HL-60/S4 treated with phorbol 12-myristate 13-acetate at 8.2 ng/mL for 4 days and 3 days (cell line): ENCODE measurements around the gene PHGDH.
"Not testable (repeated sequence)": the region's sequence is repeated elsewhere in the genome, so short reads cannot be mapped to it uniquely, and the experiment has no call there.

Source experiments
- in situ Hi-C: fragments of 300-500 bp; cut with MboI; formaldehyde crosslinking; loops from 2 replicates; pipeline ENCODE4 v1.15.0; 2022; ENCODE audit warnings: low sequenced_read_pairs

Gene PHGDH

DNA sequence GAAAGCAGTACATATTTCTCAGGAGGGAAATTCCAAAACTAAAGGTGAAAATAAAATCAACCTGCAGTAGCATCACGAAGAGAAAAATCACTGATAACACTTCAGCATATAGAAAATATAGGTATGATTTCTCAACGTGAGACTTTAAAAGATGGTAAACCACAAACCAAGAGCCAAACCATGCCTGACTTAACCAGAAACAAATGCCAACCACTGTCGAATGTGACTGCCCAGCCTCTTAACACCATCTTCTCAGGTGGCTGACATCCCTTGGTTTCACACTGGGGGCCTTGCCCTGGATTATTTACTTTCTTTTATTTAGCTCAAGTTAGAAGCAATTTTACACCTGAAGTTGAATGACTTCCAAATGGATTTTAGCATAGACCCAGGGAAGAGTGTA is 46.9 kb downstream of the PHGDH start:
- in situ Hi-C loops = no loop called here

DNA sequence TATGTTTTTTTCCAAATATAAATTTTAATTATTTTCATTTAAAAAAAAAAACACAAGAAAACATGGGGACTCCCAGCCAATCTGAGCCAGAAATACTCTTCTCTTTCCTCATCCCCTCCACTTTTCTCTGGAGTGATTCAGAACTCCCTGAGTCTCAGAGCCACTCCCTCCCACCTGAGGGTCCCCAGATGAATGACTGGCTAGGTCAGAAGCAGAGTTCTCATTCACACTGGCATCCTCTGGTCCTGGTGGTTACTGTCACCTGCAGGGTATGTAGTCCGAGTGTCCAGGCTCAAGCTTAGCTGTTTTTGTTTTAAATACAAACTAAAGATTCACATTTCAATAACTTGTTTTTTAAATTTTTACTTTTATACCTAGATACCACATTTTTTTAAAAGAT is 50.7 kb downstream of the PHGDH start:
- in situ Hi-C loops = no loop called here

DNA sequence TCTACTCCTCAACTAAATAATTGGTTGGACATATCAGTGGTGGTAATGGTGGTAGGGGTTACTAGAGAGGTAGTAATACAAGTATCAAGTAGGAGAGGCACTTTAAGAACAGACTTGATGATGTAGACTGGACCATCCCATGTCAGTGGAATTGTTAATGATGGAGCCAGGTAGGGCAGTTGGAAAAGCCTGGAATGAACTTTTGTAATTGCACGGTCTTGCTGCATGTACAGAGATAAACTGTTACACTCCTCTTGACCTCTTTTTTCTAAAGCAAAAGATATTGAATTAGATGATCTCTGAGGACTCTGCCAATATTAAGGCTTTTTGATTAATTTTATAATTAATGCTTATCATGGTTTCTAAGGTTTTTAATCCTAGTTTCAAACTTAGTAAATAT is 51.2 kb downstream of the PHGDH start:
- in situ Hi-C loops = no loop called here

DNA sequence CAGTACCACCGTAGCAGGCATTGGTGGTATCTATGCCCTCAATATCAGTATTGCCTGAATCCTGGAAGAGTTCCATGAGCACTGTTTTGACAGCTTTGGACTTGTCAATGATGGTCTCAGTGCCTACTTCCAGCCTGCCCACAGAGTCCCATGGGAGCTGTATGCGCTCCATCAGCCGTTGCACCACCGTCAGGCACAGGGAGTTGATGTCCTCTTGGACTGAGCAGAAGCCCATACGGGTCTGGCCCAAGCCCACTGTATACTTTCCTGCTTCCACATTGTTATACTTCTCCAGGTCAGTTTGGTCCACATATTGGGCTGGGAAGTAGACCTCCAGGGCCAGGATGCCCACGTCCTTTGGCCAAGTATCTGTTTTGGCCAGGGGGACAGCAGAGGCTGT is 52.5 kb downstream of the PHGDH start:
- in situ Hi-C loops = no loop called here

DNA sequence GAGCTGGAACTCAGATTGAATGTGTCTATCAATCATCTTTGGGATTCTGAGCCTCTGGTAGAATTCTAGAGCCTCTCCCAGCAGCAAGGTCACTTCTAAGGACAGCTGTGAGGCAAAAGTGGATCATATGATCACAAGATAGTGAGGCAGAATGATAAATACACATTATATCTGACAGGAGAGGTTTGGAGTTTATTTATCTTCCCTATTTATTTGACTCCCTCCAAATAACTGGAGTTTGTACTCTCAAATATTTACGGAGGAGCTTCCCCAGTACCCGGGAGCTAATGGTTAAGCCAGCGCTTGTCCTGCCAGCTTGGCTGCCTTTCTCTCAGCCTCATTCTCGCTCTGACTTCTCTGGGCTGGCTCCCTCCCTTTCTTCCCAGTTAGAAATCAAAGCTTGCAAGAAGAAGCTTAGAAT is 54.6 kb downstream of the PHGDH start:
- in situ Hi-C loops = no loop called here

DNA sequence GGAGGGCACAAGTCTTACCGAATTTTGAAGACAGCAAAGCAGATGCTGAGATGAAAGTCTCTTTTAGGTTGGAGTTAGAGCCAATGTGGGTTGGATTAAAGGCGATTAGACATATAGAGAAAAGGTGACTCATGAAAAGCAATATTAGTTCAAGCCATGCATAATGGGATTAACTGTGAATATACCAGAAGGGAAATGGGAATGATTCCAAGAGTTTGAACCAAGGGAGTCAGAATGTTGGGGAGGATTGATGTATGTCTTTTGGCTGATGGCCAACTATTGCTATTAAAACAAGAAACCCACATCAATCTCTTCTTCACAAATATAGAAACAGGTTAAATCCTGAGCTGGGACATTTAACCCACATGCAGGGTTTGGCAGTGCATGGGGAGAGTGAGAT is 55.8 kb downstream of the PHGDH start:
- in situ Hi-C loops = no loop called here

DNA sequence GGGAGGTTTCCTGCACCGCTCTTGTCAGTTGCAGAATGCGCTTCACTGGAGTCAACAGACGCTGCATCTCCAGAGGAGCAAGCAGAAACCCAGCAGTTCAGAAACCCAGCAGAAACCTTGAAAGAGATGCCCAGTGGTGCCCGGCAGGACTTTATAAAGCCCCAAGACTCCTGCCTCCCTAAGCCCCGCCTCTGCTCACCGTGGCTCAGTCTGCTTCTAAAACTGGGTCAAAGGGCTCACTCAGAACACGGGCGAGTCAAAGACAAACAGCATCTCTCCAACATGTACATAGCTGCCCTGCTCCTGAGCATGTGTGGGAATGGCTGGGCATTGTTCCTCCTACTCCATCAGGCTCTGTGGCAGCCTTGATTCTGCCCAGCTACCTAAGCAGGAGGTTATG is 57.0 kb downstream of the PHGDH start, which contains the start of gene HMGCS2:
Gene HMGCS2 (minus strand): TSS at position 128 of the 400 bp plus-strand sequence. CDS start 61 bp downstream, at position 67.
- in situ Hi-C loops = no loop called here

DNA sequence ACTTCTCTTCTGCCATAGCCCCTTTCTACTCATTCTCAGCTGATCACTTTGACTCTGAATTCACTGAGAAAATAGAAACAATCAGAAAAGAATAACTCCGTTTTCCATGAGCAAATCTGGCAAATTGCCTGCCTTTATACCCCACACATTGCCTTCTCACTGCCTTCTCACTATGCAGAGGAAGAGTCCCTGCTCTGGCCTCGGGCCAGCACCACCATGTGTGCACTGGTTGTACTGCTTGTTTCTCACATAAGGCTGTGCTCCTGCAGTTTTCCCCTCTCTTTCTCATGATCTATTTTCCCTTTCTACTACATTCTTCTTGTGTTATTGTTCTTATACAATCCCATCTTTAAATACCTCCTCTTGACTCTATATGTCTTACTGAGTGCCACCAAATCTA is 59.3 kb downstream of the PHGDH start:
- in situ Hi-C loops = no loop called here

DNA sequence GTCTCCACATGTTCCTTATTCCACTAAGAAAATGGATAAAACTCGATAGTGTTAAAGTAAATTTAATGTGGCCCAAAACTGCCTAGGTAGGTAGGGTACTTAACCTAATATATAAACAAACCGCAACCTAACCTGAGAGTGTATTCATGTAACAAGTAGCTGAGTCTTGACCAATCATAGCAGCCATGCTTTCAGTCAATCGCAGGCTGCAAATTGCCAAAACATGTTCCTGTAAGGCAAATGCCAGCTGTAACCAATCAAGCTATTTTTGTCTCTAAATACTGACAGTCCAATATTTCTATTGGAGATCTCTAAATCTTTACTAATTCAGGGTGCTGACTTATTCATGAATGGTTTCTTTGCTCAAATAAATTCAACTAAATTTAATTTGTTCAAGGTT is 60.0 kb downstream of the PHGDH start:
- in situ Hi-C loops = no loop called here

DNA sequence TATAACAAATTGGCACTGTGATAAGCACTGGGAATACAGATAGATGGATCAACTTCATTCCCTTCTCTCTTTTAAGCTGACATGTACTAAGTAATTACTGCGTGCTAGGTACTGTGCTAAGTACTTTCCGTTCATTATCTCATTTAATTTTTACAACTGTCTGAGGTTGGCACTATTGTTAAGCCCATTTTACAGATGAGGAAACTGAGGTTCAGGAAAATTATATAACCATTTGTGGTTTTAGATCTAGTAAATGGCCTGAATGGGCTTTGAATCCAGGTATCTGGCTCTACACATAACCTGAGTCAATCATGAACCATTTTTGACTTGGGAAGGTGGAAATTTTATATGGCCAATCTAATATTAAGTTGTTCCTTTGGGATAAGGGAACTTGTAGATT is 60.6 kb downstream of the PHGDH start:
- in situ Hi-C loops = no loop called here

DNA sequence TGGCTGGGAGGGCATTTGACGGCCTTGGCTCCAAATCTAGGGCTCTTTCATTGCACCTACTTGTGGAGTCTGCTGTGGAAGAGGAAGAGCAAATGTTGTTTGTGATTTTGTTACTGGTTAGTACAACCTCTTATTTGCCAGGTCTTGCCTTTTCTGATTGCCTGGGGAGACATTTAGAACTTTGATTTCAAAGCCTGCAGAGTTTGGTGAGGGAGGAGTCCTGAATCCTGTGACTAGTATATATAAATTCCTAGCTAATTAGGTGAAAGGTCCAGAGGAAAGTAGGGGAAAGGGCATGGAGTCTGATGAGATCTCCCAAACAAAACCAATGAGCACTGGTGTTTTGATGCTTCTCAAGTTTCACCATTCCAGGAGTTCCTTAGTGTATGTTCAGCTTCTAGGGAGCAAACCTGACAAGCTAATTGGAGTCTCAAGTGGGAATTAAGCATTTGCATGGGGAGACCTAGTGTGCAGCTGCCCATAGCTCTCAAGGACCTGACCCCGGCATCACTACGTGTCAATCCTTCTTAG is 62.0 kb downstream of the PHGDH start:
- in situ Hi-C loops = no loop called here

DNA sequence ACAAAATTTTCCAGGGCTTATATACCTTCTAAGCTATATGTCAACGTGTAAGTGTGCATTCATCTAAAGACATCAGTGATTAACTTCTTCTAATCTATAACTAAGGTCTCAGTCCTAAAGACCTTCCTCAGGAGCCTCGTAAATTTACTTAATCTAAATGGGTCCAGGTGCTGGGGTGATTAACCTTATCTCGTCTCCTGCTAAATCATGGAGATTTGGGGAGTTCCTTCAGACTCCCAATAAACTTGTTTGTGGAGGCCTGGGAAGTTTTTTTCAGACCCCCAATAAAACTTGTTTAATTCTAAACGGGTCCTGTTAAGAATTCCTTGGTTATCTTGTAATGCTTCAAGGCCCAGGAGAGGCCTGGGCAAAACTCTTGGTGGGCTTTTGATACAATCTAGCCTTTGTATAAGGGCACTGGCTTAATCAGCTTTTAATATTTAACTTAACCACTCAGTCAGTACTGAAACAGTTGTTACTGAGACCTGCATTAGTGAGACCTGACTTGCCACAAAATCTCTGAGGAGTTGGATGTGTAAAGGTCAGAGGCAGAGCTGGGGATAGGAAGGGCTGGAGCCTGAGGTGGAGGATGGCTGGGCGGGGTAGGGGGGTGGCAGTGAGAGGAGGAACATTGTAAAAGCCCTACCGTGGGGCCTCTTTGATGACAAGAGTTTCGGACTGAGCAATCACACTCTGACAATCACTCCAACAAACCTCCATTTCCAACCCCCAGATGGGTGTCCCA is 63.2 kb downstream of the PHGDH start:
- in situ Hi-C loops = no loop called here

DNA sequence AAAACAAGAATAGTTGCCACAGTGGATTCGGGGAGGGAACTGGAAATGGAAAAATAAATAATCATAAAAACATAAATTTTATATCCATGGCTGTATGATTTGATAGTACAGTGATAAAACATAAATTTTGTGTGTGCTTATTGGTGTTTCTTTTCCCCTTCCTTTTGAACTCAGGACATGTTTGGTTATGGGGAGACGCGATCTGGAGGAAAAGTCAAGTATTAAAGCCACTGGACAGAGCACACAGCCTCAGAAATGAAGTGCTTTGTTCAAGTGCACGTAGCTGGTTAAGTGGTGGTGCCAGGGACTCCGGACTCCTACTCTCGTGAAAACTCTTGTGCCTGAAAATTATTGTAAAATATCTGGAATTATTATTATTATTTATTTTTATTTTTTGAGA is 66.6 kb downstream of the PHGDH start:
- in situ Hi-C loops = no loop called here

DNA sequence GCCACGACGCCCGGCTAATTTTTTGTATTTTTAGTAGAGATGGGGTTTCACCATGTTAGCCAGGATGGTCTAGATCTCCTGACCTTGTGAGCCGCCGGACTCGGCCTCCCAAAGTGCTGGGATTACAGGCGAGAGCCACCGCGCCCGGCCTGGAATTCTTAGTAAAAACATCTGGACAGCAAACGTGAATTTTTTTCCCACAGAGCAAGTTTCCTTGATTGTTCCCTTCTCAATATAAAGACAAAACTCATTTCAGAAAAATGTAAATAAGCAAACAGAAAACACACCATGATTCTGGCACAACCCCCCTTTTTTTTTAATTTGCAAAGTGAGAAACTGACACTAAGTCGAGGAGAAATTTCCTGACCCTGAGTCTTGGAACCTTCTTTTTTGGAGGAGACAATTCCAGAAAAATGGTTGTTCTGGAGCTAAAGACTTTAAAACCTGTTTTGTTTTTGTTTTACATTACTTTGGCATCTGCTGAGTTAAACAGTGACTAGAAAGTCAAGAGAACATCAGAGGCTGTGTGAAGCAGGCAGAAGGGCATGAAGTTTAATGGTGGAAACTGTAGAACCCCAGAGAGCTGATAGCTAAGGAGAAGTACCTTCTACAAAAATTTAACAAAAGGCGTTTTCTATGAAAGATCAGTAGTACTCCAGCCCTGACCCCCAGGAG is 67.3 kb downstream of the PHGDH start:
- in situ Hi-C loops = no loop called here

DNA sequence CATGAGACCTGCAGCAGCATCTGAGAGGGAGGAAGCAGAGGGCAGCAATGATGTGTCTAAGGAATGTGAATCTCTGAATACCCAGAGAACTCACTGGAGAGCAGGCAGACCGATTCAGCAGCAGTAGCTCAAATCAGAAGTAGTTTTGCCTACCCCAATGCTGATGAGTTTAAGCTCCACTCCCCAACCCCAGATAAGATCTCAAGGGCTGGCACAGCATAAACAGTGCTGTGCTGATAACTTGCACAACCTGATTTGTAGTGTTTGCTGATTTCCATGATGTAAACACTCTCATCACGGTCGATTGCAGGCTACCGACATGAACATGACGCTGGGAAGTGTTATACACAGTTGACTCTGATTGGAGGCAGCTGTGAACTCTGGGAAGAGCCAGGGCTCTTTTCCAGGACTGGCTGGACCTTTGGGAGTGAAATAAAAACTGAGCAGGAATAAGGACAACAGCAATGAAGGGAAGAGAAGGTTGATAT is 68.2 kb downstream of the PHGDH start:
- in situ Hi-C loops = no loop called here

DNA sequence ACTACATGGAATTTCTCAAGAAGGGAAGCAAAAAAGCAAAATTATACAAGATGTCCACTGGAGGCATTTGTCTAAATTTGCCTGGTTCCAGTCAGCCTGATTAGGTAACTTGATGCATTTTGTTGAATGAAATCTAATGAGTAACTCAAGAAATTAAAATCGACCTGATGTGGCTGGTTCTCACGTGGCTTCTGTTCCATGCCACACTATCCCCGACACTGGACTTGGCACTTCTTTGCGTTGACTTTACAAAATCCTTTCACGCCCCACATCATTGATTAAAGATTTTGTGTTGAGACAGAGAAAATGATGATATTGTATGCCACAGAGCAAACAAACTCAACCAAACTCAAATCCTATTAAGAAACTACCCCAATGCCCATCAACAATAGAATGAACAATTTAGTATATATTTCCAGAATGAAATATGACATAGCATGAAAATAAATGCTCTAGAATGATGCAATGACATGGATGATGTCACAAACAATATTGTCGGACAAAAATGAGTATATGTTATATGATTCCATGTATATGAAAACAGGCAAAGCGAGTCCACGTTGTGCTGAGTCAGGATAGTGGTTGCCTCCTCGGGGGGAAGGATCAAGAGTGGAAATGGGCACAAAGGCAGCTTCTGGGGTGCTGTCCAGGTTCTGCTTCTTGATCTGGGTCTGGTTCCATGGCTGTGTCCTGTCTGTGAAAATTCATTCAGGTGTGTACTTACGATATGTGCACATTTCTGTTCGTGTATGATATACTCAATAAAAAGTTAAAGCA is 69.9 kb downstream of the PHGDH start:
- in situ Hi-C loops = no loop called here

DNA sequence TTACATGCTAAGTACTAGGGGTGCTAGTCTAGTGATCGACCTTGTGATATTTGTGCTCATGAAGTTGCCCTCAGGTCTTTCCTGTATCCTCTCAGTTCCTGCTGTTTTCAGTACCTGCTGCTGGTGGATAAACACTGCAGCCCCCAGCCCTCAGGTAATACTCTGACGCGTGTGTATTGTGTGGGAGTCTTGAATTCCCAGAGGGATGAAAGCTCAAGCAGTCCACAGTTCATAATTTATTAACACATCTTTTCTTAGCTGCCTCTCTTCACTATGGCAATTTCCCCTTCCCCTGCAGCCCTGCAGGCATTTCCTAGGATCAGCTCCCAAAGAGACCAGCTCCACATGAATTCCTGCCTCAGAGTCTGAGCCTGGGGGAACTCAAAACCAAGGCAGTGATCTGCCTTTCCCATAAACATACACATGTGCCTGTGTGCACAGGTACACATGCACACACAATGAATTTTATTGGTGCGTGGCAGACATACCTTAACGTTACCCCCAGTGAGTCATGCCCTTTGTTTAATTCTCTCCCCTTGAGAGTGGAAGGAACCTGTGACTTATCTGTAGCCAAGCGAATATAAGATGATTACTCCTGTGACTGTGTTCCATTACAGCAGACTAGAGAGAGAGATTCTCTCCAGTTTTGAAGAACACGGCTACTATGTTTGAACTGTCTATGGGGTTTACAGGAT is 71.0 kb downstream of the PHGDH start:
- in situ Hi-C loops = no loop called here

DNA sequence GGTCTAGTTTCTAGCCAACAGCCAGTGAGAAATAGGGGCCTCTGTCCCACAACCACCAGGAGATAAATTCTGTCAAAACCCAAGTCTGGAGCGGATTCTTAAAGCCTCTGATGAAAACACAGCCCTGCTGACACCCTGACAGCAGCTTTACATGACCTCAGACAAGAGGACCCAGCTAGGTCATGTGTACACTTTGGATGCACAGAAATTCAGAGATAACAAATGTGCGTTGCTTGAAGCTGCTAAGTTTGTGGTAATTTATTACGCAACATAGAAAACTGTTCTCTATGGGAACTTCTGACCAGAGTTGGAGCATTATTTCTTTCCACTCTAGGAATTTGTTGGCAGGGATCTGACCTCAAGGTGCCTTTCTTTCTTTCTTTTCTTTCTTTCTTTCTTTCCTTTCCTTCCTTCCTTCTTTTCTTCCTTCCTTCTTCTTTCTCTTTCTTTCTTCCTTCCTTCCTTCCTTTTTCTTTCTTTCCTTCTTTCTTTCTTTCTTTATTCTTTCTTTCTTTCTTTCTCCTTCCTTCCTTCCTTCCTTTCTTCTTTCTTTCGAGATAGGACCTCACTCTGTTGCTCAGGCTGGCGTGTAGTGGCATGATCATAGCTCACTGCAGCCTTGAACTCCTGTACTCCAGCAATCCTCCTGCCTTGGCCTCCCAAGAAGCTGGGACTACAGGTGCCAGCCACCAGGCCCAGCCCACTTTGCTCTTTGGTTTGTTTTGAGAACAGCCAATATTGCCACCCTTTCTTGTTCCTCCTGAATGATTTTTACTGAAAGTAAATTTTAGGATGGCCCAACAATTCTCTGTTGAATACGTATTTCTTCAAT is 71.8 kb downstream of the PHGDH start:
- in situ Hi-C loops = no loop called here

DNA sequence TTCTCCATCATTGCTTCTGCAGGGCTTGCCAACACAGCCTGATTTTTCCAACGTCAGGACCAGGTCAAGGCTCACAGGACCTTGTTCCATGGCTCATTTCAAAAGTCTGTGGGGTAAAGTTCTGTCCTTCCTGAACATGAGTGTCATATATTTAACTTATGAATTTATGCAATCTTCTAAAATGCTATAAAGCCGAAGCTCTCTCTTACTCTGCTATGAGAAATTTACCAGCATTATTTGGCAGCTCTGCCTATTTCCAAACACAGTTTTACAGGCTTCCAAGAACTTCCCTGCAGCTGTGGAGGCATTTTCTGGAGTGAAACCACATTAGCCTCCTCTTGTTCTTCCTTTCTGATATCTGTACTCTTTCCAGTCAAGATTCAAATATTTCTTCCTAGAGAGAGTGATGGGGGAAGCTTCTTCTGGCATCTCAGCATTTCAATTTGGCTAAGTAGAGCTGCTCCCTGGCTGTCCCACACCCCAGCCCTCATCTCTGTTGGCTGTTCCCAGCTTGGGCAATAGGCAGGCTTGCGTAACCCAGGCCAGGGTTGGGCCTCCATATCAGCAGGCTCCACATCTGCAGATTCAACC is 72.6 kb downstream of the PHGDH start:
- in situ Hi-C loops = no loop called here

DNA sequence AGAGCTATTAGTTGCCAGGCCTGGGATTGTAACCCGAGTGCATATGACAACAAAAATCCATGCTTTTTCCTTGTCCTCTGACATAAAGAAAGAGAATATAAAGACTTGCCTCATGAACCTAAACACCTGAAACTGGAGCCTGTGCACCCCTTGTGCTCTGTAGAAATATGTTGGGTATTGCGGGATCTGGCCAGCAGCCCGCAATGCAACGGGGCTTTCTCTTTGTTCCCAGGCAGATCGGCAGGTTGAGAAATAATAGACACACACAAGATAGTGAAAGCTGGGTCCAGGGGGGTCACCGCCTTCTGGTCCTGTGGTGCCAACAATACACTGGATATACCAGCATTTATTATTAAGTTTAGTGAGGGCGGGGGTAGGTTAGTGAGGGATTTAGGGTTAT is 74.3 kb downstream of the PHGDH start:
- in situ Hi-C loops = not testable (repeated sequence)
